Subcutaneous adipose tissue (tissue), 4 donors: ENCODE measurements around the gene SORBS1. TPM values are rescaled to one million over a fixed set of nuclear protein-coding genes. Genes with fewer than 3 reads are reported as not detected.

Experiments
- CTCF ChIP-seq: fragments of 450-650 bp; IDR thresholded peaks from one replicate; pipeline ENCODE4 v1.5.1; 2016; ENCODE audit warnings: low read depth, mild to moderate bottlenecking, control low read depth, antibody characterized with exemption, moderate library complexity
- total RNA-seq, 4 donors: library from RNA; depleted of rRNA; stranded (reverse); fragments of >200 nt; gene quantifications; one replicate each; pipeline ENCODE4 v1.1.0, GENCODE V29; 2016

The SORBS1 gene
- 100 to 1,000 TPM; 460 to 715 (median 623) TPM for total RNA-seq

- no peak for TF ChIP-seq CTCF
Measured at GRCh38 chr10:95561177-95561863, at the start of gene SORBS1. Gene SORBS1 (minus strand): TSS chr10:95561371. CDS start chr10:95441135, 120,236 bp downstream.

GRCh38 chr10:95610727-95611126, 49.6 kb upstream of the SORBS1 start:
- TF ChIP-seq CTCF: no peak

- TF ChIP-seq CTCF: no peak
Measured at GRCh38 chr10:95606922-95607321, 45.8 kb upstream of the SORBS1 start.

GRCh38 chr10:95605163-95605562, 44.0 kb upstream of the SORBS1 start:
- TF ChIP-seq CTCF: no peak

- TF ChIP-seq CTCF: no peak
Measured at GRCh38 chr10:95604630-95605029, 43.5 kb upstream of the SORBS1 start.

- TF ChIP-seq CTCF: no peak
Measured at GRCh38 chr10:95602382-95602781, 41.2 kb upstream of the SORBS1 start.

- TF ChIP-seq CTCF: no peak
Measured at GRCh38 chr10:95601116-95601719, 40.0 kb upstream of the SORBS1 start.
